GF-D8 (cell line): ENCODE results near the gene ETS1.

ENCODE experiments used
- DNase-seq: peaks from one replicate; lab custom pipeline; 2025; lab: John Stamatoyannopoulos, UW

Gene ETS1

DNA sequence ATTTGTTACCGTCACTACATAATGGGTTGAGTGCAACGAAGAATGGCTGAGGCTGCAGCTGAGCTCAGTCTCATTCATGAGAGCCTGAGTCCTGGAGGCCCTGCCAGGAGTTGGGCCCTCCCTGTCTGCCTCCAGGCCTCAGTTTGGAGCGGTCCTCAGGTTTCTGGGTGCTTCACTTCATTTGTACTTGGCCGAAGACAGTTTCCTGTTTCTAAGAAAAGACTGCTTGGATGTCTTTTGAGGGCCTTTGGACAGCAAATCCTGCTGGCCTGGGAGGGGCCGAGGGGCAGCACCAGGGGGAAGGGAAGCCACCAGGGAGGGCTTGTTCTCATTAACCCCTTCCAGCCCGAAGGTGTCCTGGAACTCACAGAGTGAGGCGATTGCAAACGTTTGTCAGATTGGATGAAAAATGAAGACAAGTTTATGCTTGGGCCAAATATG lies 163.1 kb downstream of the ETS1 start:
- DNase-seq = no peak

- DNase-seq = no peak
Observed at GRCh38 chr11:128422576-128423370, 164.6 kb downstream of the ETS1 start.

GRCh38 chr11:128421577-128422330 lies 165.6 kb downstream of the ETS1 start:
- no peak for DNase-seq

- DNase-seq = no peak
Observed at GRCh38 chr11:128420951-128421350, 166.4 kb downstream of the ETS1 start.

DNA sequence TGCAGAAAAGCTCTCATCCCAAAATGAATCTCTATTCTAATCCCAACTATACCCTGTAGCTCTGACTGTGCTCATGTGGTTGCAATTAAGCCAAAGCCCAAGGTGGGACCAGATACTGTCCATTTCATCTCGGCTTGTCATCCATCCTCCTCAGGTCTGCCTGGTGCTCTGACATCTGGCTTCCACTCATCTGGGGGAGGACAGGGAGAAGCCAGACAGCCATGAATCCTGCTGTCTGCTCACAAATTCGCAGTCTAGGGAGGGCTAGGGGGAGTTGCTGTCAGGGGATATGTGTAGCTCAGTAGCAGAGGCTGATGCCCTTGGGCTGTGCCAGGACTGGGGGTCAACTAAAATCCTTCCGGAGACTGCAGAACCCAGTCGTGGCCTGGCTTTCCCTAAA lies 167.1 kb downstream of the ETS1 start:
- no peak for DNase-seq

GRCh38 chr11:128419012-128419767 lies 168.2 kb downstream of the ETS1 start:
- DNase-seq = no peak

GRCh38 chr11:128417607-128418324 lies 169.6 kb downstream of the ETS1 start:
- no peak for DNase-seq

DNA sequence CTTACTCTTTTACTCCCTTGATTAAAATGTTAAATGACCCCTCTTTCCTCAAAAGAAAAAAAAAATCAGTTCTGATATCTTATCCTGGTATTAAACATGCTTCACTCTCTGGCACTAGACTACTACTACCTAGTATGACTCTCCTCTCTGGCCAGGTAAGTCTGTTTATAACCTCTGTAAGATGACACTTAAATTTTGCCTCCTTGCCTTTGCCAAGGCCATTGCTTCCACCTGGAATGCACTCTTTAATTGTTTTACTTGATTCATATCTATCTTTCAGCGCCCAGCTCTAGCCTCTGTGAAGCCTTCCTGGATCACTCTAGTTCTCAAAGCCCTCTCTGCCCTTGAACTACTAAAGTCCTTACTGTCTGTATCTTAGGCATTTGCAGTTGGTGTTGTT lies 170.4 kb downstream of the ETS1 start:
- DNase-seq = no peak

GRCh38 chr11:128415539-128415938 lies 171.8 kb downstream of the ETS1 start:
- no peak for DNase-seq

- DNase-seq = no peak
Observed at GRCh38 chr11:128412847-128413791, 174.2 kb downstream of the ETS1 start.

GRCh38 chr11:128411812-128412211 lies 175.5 kb downstream of the ETS1 start:
- DNase-seq = no peak

DNA sequence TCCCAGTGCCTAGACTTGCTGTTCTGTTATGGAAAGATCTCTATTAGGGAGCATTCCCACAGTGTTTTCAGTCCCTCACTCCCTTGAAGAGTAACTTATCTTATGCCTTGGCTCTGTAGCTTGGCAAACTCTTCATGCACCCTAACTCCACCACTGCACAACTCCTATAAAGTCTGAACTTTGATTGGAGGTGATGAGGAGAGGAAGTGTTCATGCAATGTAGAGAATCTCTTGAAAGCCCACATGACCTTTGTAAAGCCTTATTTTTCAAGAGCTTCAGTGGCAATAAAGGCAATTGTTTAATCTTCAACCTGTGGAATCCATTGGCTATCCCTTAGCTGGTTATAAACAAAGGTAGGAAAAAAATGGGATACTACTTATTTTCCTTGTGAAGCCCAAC lies 176.2 kb downstream of the ETS1 start:
- no peak for DNase-seq

- DNase-seq = no peak
Observed at GRCh38 chr11:128409476-128409875, 177.9 kb downstream of the ETS1 start.
